HCT116 (cell line): Measurements from ENCODE around the gene ELOF1.

Experiments
- EZH2phosphoT487 ChIP-seq: fragments of 200-600 bp; IDR thresholded peaks from 2 replicates; pipeline ENCODE4 v1.6.1; 2018; ENCODE audit warnings: antibody characterized with exemption, borderline replicate concordance
- ZBTB33 ChIP-seq: IDR thresholded peaks from 2 replicates; pipeline ENCODE4 v1.6.1; 2011; ENCODE audit warnings: mild to moderate bottlenecking, low read length, moderate library complexity; ENCODE audit not compliant: insufficient replicate concordance; ENCODE audit errors: extremely low read depth

GRCh38 chr19:11530432-11530831 lies 28.6 kb downstream of the ELOF1 start:
- TF ChIP-seq ZBTB33 (no peak), EZH2phosphoT487 (no peak)
